Vagina (tissue), 2 donors: ENCODE data around the gene CABP5. TPM values are rescaled to one million over a fixed set of nuclear protein-coding genes. Genes with fewer than 3 reads are reported as not detected.

Experiments
- DNase-seq, 2 donors: peaks; one replicate each; pipeline ENCODE4 v3.0.0-alpha.2; 2017; ENCODE audit errors: extremely low spot score in 2 of 2
- H3K27ac ChIP-seq: fragments of 200-600 bp; sonication (generic); one replicate; pipeline ENCODE4 v1.5.1; 2019
- H3K27me3 ChIP-seq: fragments of 200-600 bp; sonication (generic); one replicate; pipeline ENCODE4 v1.5.1; 2019
- H3K36me3 ChIP-seq, 2 donors: fragments of 200-600 bp; sonication (generic); one replicate each; pipeline ENCODE4 v1.5.1; 2017 to 2019
- H3K4me1 ChIP-seq: fragments of 200-600 bp; sonication (generic); one replicate; pipeline ENCODE4 v1.5.1; 2019
- H3K4me3 ChIP-seq, 2 donors: fragments of 200-600 bp; sonication (generic); 1 replicate in 1 of 2; 2 replicates in 1 of 2; pipeline ENCODE4 v1.5.1; 2016 to 2019
- H3K9me3 ChIP-seq: fragments of 200-600 bp; sonication (generic); one replicate; pipeline ENCODE4 v1.5.1; 2019
- CTCF ChIP-seq, 3 experiments: fragments of 450-650 bp in 2 of 3; fragments of 200-600 bp in 1 of 3; sonication (generic) in 1 of 3; IDR thresholded peaks; one replicate each; pipeline ENCODE4 v1.5.1; 2017 to 2019; ENCODE audit warnings: antibody characterized with exemption in 3 of 3, mild to moderate bottlenecking in 2 of 3, moderate library complexity in 2 of 3
- POLR2A ChIP-seq, 2 donors: fragments of 450-650 bp; IDR thresholded peaks; one replicate each; pipeline ENCODE4 v1.6.1; 2017; ENCODE audit warnings: antibody characterized with exemption in 2 of 2, mild to moderate bottlenecking in 2 of 2, moderate library complexity in 2 of 2
- POLR2AphosphoS5 ChIP-seq, 2 donors: sonication (generic); formaldehyde crosslinking; IDR thresholded peaks; one replicate each; pipeline ENCODE4 v1.9.0; 2017; ENCODE audit warnings: antibody characterized with exemption in 2 of 2, mild to moderate bottlenecking in 2 of 2, low read depth in 1 of 2; ENCODE audit not compliant: insufficient read depth in 1 of 2
- intact Hi-C: fragments of 100-400 bp; cut with DNase I; formaldehyde crosslinking; loops from one replicate; pipeline ENCODE4 v1.15.1; 2023
- total RNA-seq: library from RNA; depleted of rRNA; stranded (reverse); fragments of >200 nt; gene quantifications from one replicate; pipeline ENCODE4 v1.2.3, GENCODE V29; 2016

Gene CABP5
- total RNA-seq, 1 donor from 2014 or later: not detected

- TF ChIP-seq POLR2A (IDR thresholded peaks at IDR 0.05): no peak
- no peak for TF ChIP-seq CTCF (IDR thresholded peaks at IDR 0.05)
- no peak for TF ChIP-seq POLR2AphosphoS5 (IDR thresholded peaks at IDR 0.05; ENCODE audit: insufficient read depth in 1 of 2, low read depth in 1 of 2)
- intact Hi-C loops: no loop called here
- no peaks in the 10 kb centered on the region for H3K36me3 ChIP-seq
These were observed 7.6 kb upstream of the CABP5 start for GRCh38 chr19:48051335-48052033.

GRCh38 chr19:48044561-48044960 lies 682 bp upstream of the CABP5 start:
- DNase-seq: no peak
- no peak for TF ChIP-seq CTCF (IDR thresholded peaks at IDR 0.05)
- no peak for TF ChIP-seq POLR2A (IDR thresholded peaks at IDR 0.05)
- TF ChIP-seq POLR2AphosphoS5 (IDR thresholded peaks at IDR 0.05; ENCODE audit: insufficient read depth in 1 of 2, low read depth in 1 of 2): no peak

More at GRCh38 chr19:48051335-48052033, 7.6 kb upstream of the CABP5 start:
- Histone ChIP-seq H3K27ac (no peak overlapping the region), H3K4me1 (no peaks in the 10 kb centered on the region), H3K9me3 (no peaks in the 10 kb centered on the region), H3K27me3 (no peaks in the 10 kb centered on the region), H3K4me3 (no peak overlapping the region)
- no peak for DNase-seq

GRCh38 chr19:48041877-48042580 lies 1.9 kb downstream of the CABP5 start:
- Histone ChIP-seq H3K27me3 (no peaks in the 10 kb centered on the region), H3K9me3 (peaks cover under 1% of the 10 kb centered on the region), H3K27ac (no peak overlapping the region), H3K36me3 (no peaks in the 10 kb centered on the region), H3K4me3 (no peak overlapping the region), H3K4me1 (no peaks in the 10 kb centered on the region)
- intact Hi-C loops: no loop called here
- no peak for TF ChIP-seq CTCF (IDR thresholded peaks at IDR 0.05)
- no peak for DNase-seq

More at GRCh38 chr19:48044561-48044960, 682 bp upstream of the CABP5 start:
- H3K36me3 ChIP-seq: no peaks in the 10 kb centered on the region
- H3K4me3 ChIP-seq: no peak overlapping the region
- H3K27me3 ChIP-seq: no peaks in the 10 kb centered on the region
- H3K9me3 ChIP-seq: no peaks in the 10 kb centered on the region
- intact Hi-C loops: no loop called here
- no peak overlapping the region for H3K27ac ChIP-seq
- H3K4me1 ChIP-seq: no peaks in the 10 kb centered on the region

- intact Hi-C loops: no loop called here
- no peaks in the 10 kb centered on the region for H3K36me3 ChIP-seq
- no peaks in the 10 kb centered on the region for H3K27me3 ChIP-seq
- H3K4me1 ChIP-seq: no peaks in the 10 kb centered on the region
- H3K9me3 ChIP-seq: peaks cover 4% of the 10 kb centered on the region
- H3K27ac ChIP-seq: no peak overlapping the region
- no peak for DNase-seq
- TF ChIP-seq POLR2AphosphoS5 (IDR thresholded peaks at IDR 0.05; ENCODE audit: insufficient read depth in 1 of 2, low read depth in 1 of 2) (no peak), POLR2A (IDR thresholded peaks at IDR 0.05) (no peak), CTCF (IDR thresholded peaks at IDR 0.05) (no peak)
- no peak overlapping the region for H3K4me3 ChIP-seq
These were observed 7.1 kb downstream of the CABP5 start for GRCh38 chr19:48036765-48037164.

- H3K9me3 ChIP-seq: peaks cover 4% of the 10 kb centered on the region
- no peaks in the 10 kb centered on the region for H3K4me1 ChIP-seq
- no peak overlapping the region for H3K27ac ChIP-seq
- no peak overlapping the region for H3K4me3 ChIP-seq
- intact Hi-C loops: no loop called here
- no peak for DNase-seq
- no peak for TF ChIP-seq POLR2AphosphoS5 (IDR thresholded peaks at IDR 0.05; ENCODE audit: insufficient read depth in 1 of 2, low read depth in 1 of 2)
- TF ChIP-seq CTCF (IDR thresholded peaks at IDR 0.05): no peak
- no peak for TF ChIP-seq POLR2A (IDR thresholded peaks at IDR 0.05)
- no peaks in the 10 kb centered on the region for H3K36me3 ChIP-seq
- H3K27me3 ChIP-seq: no peaks in the 10 kb centered on the region
These were observed 10.3 kb downstream of the CABP5 start for GRCh38 chr19:48033604-48034003.
